ENCODE data around the gene SWT1.
"Not testable (repeated sequence)": the region's sequence is repeated elsewhere in the genome, so short reads cannot be mapped to it uniquely, and the experiment has no call there.

SWT1 gene

GRCh38 chr1:185293967-185294542, 137.1 kb downstream of the SWT1 start:
- DNase-seq: no peak

- DNase-seq: no peak
These were observed 138.1 kb downstream of the SWT1 start for GRCh38 chr1:185295091-185295490.

- DNase-seq: no peak
These were observed 141.0 kb downstream of the SWT1 start for GRCh38 chr1:185297982-185298381.

GRCh38 chr1:185300152-185300551, 143.2 kb downstream of the SWT1 start:
- no peak for DNase-seq

DNA sequence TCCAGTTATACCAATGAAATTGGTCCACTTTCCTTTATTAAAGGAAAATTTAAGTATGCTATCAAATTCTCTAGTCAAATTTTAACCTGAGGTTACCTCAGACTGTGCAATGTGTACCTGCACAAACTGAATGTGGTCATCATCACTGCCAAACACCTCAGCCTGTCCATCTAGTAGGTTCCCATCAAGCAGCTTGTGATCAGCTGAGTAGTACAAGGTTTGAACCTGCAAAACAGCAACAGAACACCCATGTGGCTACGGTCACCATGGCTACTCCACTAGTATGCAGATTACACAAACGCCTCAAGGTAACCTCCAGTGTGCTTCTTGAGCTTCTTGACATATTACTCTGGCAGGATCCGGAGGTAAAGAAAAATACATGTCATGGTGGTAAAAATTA, 148.5 kb downstream of the SWT1 start:
- no peak for DNase-seq

GRCh38 chr1:185308126-185308525, 151.2 kb downstream of the SWT1 start:
- no peak for DNase-seq

- no peak for DNase-seq
These were observed 152.6 kb downstream of the SWT1 start for GRCh38 chr1:185309566-185309965.

DNA sequence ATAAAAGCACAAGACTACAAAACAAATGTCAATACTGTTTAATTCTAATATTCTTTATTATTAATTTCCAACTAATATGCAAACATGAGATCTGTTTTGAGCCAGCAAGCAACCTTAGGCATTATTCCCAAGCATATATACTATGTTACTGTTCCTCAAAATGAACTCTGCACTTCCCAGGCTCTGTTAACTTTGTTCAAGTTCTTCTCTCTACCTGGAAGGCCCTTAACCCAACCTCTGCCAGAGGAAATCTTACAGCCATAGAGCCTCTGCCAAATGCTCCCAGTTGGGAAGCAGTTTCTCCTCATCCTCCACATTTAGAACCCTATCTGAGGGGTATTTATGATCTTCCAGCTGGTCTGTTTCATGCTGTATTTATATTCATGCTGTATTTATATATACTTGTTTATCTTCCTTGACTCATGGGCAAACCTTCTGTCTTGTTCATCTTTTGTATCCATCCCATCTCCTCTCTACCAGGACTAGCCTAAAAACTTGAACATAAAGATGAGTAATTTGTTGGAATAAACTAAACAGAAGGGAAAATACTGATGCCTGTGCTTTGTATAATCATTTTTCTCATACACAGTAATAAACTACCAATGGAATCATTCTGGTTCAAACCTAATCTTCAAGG, 154.7 kb downstream of the SWT1 start:
- no peak for DNase-seq

DNA sequence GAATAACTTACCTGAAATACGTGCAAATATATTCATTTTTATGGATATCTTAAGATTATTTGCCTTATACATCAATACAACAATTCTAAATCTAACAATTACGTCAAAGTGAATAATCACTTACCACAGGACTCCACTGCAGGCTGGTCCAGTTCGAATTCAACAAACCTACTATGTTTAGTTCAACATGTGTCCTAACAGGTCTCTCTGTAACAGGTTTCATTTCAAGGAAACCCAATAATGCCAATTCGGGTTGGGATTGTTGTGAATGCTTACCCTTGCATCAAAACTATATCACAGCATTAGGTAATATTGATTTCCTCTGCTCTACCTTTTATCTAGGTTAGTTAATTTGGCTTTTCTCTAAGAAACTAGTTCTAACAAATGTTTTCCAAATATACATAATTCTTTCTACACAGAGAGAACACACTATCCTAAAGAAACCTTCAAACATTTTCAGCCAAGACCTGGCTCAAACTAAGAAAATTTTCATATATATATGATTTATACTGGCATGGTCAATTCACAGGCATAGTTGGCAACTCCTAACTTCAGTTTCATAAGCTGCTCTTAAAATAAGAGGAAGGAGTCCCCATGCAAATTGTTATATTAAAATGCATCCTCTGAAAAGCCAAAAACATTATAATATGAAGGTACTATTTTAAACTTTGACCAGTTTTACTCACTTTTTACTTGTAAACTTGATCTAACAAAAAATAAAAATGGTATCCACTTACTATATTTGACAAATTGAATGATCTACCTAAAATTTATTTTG, 155.6 kb downstream of the SWT1 start:
- DNase-seq: no peak

- no peak for DNase-seq
These were observed 157.4 kb downstream of the SWT1 start for GRCh38 chr1:185314411-185314810.

DNA sequence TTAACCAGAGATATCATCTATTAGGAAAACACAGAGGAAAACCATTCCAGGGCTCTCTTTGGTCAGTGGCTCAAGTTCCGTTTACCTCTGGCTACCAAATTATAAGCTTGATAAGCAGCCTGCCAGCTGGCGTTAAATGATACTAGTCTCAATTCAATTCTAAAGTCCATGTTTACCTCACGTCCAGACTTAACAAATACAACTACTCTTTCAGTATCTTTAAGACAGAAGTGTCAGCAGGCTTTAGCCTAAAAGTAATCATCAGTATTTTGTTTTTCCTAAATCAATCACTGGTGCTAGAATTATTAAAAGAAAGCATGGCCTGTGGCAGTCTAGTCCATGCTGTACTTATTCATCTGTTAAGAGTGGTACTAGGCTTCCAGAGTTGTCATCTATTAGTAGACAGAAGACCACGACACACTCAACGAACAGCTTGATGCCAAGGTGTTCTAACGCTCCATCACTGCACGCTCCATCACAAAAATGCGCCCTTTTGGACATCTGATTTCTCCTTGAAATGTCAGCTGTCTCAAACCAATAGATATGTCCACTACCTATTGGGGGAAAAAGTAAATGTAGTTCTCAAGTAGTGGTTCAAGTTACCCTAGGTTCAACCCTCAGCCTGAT, 158.6 kb downstream of the SWT1 start:
- DNase-seq: no peak

DNA sequence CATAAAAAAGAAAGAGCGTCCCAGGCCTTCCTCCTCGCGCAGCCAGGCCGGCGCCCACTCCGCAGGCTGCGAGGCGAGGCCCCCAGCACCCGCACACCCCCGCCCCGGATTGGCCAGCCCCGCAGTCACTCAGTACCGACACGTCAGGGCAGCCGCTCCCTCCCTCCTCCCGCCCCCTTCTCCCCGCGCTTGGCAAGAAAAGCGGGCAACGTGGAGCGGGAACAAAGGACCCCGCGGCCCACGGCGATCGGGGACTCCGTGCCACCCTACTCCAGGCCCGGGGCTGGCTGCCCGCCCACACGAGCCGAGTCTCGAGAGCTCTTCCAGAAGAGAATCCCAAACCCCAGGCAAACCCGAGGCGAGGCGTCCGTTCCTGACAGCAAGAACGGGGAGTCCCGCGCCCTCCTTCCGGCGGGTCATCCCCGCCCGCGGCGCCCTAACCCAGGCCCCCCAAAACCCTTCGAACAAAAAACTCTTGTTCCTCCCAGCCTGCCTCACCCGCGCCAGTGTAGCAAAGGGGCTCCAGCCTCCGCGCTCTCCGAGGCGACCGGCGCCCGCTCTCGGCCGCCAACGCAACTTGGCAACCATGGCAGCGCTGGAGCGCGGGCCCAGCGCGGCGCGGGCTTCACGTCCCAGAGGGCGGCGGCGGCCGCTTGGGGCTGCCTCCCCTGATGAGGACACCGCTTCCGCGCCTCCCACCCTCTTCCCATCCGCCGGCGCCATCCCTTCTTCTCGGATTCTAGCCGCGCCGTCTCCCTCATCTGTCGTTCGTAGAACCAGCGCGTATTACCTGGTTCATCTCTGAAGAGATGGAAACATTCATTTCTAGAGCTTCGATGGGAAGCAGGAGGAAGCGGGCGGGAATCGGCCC, 159.4 kb downstream of the SWT1 start:
- DNase-seq: peak; percentile 89 to 90

DNA sequence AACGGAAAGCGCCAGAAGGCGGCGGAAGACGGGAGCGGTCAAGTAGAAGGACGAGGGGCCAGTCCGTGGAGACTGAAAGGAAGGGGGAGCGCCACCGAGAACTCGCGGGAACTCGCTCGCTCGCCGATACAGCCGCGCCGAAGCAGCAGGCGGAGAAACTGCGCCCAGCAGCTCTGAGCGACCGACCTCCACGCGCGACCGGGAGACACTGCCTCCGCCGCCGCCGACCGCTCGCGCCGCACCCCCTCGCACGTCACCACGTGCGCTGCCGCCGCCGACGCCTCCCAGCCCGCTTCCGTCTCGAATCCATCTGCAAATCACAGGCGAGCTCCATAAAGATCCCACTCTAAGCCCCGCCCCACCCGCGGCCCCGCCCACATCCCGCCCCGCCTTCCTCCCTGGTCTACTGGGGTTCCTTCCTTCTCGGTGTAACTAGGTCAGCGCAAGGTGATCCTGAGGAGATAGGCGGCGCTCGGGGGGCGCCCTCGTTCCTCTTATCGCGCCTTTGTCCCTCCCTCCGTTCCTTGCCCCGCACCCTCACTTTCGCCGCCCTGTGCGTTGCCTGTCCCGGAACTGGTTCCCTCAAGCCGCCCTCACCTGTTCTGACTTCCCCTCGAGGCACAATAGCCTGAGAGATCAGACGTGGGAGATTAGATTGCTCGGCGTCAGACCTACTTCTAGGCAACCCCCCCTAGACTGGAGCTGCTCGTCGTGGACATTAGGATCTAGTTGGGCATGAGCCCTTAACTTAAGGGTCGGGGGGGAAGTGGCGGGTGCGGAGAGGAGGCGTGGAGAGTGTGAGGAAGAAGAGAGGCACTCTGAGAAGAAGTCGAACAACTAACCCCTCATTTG, 160.3 kb downstream of the SWT1 start, which contains the start of gene IVNS1ABP:
IVNS1ABP (minus strand) TSS at position 210 of the 852 bp plus-strand sequence. CDS start 7,750 bp downstream, outside the sequence.
- peak; percentile 94 for DNase-seq

DNA sequence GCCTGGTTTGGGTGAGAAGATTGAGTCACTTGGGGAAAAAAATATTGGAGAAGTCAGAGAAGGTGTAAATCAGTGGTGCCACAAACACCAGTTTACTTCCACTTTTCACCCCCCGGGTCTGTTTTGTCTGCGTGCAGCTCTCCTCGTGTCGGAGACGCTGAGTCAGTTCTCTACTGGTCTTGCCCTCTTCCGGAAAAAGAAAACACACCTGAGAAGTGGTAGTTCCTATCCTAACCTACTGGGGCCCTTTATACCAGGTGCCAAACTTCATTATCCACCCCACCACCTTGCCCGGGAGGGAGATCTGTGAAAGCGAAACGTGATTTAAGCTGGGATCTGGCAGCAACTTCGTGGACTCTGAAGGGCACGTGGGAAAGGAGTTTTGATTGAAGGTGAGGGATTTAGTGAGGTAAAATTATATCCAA, 160.9 kb downstream of the SWT1 start:
- DNase-seq: peak; percentile 81 to 82

DNA sequence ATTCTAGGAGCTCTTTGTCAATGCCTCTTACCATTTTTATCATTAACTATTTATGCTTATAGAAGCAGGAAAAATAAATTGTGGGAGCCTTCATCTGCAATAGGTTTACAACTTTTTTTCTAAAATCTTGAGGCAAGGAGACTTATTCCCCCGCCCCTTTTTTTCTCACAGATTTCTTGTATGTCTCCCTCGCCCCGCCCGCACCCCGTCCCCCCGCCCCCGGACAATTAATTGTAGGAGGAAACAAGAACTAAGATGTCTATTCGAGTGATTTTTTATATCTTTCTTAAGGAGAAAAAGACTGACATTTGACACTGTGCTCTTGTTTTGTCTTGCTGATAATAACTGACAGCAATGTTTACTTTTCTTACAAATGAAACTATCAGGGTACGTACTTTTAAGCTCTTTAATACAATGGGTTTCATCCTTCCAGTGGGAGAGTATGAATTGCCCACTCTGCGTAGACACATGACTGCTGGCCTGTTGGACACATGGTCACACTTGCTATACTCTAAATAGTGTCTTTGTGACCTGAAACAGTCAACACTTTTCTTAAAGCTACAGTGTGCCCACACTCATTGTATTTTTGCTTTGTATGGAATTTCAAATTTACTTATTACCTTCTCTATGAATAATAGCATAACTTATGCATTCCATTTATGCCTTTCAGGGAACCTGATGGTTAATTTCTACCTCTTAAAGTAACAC, 161.6 kb downstream of the SWT1 start:
- no peak for DNase-seq

- no peak for DNase-seq
These were observed 162.1 kb downstream of the SWT1 start for GRCh38 chr1:185319139-185319475.

DNA sequence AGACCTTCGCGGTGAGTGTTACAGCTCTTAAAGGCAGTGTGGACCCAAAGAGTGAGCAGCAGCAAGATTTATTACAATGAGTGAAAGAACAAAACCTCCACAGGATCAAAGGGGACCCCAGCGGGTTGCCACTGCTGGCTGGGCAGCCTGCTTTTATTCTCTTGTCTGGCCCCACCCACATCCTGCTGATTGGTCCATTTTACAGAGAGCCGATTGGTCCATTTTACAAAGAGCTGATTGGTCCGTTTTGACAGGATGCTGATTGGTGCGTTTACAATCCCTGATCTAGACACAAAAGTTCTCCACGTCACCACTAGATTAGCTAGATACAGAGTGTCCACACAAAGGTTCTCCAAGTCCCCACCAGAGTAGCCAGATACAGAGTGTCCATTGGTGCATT, 164.1 kb downstream of the SWT1 start:
- DNase-seq: not testable (repeated sequence)

GRCh38 chr1:185321653-185322221, 164.8 kb downstream of the SWT1 start:
- DNase-seq: not testable (repeated sequence)

DNA sequence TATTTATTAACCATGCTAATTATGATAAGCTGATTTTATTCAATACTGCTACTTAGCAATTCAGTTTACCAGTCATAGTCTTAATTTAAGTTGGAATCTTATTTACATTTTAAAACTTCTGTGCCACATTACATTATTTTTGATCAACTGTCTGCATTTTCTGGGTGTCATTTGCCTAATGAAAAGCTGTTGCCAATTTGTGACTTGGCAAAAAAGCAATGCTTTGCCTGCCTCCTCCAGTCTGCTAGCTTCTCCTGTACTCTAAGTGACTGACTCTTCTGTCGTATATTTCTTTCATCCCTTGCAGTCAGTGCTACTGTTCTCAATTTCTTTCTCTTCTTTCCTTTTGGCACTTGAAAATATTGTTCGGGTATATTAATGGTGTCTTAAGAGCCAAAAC, 165.7 kb downstream of the SWT1 start:
- no peak for DNase-seq

- DNase-seq: no peak
These were observed 167.2 kb downstream of the SWT1 start for GRCh38 chr1:185324118-185324517.

- no peak for DNase-seq
These were observed 168.4 kb downstream of the SWT1 start for GRCh38 chr1:185325413-185325812.
